ENCODE measurements around the gene MAP2K2. TPM values are rescaled to one million over a fixed set of nuclear protein-coding genes. Genes with fewer than 3 reads are reported as not detected.

Gene MAP2K2
- total RNA-seq, 1 donor from 2014 or later, result 123 TPM

- DNase-seq (ENCODE audit: low read depth), result no peak
- H3K4me3 ChIP-seq (ENCODE audit: low read depth, low read length), result no peak overlapping the region
- TF ChIP-seq, protein P1, sequence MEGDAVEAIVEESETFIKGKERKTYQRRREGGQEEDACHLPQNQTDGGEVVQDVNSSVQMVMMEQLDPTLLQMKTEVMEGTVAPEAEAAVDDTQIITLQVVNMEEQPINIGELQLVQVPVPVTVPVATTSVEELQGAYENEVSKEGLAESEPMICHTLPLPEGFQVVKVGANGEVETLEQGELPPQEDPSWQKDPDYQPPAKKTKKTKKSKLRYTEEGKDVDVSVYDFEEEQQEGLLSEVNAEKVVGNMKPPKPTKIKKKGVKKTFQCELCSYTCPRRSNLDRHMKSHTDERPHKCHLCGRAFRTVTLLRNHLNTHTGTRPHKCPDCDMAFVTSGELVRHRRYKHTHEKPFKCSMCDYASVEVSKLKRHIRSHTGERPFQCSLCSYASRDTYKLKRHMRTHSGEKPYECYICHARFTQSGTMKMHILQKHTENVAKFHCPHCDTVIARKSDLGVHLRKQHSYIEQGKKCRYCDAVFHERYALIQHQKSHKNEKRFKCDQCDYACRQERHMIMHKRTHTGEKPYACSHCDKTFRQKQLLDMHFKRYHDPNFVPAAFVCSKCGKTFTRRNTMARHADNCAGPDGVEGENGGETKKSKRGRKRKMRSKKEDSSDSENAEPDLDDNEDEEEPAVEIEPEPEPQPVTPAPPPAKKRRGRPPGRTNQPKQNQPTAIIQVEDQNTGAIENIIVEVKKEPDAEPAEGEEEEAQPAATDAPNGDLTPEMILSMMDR (conservative IDR thresholded peaks at IDR 0.05; ENCODE audit: low read depth, low read length), result no peak
These were observed 78.9 kb downstream of the MAP2K2 start for GRCh38 chr19:4044990-4045465.

DNA sequence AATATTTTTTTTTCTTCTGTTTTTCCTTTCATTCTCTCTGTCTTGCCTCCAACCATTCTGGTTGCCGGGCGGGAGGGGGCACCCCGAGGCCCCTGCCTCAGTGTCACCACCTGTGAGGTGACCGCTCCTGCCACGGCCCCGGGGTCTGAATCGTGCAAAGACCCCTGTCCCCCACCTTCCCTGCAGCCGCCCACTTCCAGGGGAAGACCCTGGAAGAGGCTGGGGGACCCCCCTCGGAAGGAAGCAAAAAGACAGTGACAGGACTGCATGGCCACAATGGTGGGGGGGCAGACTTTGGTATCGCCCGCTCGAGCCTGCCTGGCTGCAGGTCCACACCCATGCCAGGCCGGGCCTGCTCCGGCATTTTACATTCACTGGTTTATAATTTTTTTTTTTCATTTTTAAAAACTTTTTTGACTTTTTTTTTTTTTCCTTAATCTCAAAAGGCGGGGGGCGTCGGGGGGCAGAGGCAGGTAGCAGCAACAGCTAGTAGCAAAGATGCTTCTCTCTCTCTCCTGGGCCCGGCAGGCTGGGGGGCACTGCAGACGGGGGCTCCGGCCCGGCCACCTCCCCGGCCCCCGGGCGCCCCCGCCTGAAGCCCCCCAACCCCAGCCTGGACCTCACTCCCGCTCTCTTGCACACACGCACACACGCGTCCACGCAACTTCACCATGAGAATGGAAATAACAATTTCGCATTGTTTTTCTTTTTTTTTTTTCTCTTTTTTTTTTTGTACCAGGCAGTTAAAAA is 79.8 kb downstream of the MAP2K2 start:
- H3K4me3 ChIP-seq (ENCODE audit: low read depth, low read length), result no peak overlapping the region
- DNase-seq (ENCODE audit: low read depth), result no peak
- TF ChIP-seq, protein P1 (conservative IDR thresholded peaks at IDR 0.05; ENCODE audit: low read depth, low read length), result no peak

GRCh38 chr19:4043401-4043800 is 80.5 kb downstream of the MAP2K2 start:
- TF ChIP-seq, protein P1 (conservative IDR thresholded peaks at IDR 0.05; ENCODE audit: low read depth, low read length), result no peak
- no peak overlapping the region for H3K4me3 ChIP-seq (ENCODE audit: low read depth, low read length)
- DNase-seq (ENCODE audit: low read depth), result no peak

- no peak overlapping the region for H3K4me3 ChIP-seq (ENCODE audit: low read depth, low read length)
- DNase-seq (ENCODE audit: low read depth), result no peak
- TF ChIP-seq, protein P1 (conservative IDR thresholded peaks at IDR 0.05; ENCODE audit: low read depth, low read length), result no peak
These were observed 81.2 kb downstream of the MAP2K2 start for GRCh38 chr19:4042731-4043082.

- TF ChIP-seq, protein P1 (conservative IDR thresholded peaks at IDR 0.05; ENCODE audit: low read depth, low read length), result no peak
- no peak overlapping the region for H3K4me3 ChIP-seq (ENCODE audit: low read depth, low read length)
- no peak for DNase-seq (ENCODE audit: low read depth)
These were observed 81.7 kb downstream of the MAP2K2 start for GRCh38 chr19:4042064-4042730.

Other genes starting within 250 kb of the MAP2K2 start
- gene ATCAY, start 243.4 kb downstream of the MAP2K2 start, total RNA-seq, result not detected in 2 replicates
- not detected in 2 replicates for gene NMRK2, start 191.1 kb downstream of the MAP2K2 start, total RNA-seq
- 112 and 124 TPM in 2 replicates for gene DAPK3, start 153.0 kb downstream of the MAP2K2 start, total RNA-seq
- gene EEF2, start 138.7 kb downstream of the MAP2K2 start, total RNA-seq, result 1,327 and 1,998 TPM in 2 replicates
- 26.7 and 31.5 TPM in 2 replicates for gene PIAS4, start 116.4 kb downstream of the MAP2K2 start, total RNA-seq
- 22.1 and 28.1 TPM in 2 replicates for gene ZBTB7A, start 57.2 kb downstream of the MAP2K2 start, total RNA-seq
- not detected in 2 replicates for gene CREB3L3, start 29.5 kb upstream of the MAP2K2 start, total RNA-seq
- gene SIRT6, start 58.4 kb upstream of the MAP2K2 start, total RNA-seq, result 33.8 and 43.5 TPM in 2 replicates
- not detected in 2 replicates for gene ANKRD24, start 58.6 kb upstream of the MAP2K2 start, total RNA-seq
- 1.7 TPM in 1 of 2 replicates, not detected in the other for gene EBI3, start 105.4 kb upstream of the MAP2K2 start, total RNA-seq
- gene YJU2, start 123.0 kb upstream of the MAP2K2 start, total RNA-seq, result 34.3 and 39.1 TPM in 2 replicates
- gene SHD, start 155.1 kb upstream of the MAP2K2 start, total RNA-seq, result not detected in 2 replicates
- gene TMIGD2, start 178.3 kb upstream of the MAP2K2 start, total RNA-seq, result not detected in 2 replicates
- gene FSD1, start 180.5 kb upstream of the MAP2K2 start, total RNA-seq, result 17.5 and 22.9 TPM in 2 replicates
- 49.2 and 70.8 TPM in 2 replicates for gene STAP2, start 214.7 kb upstream of the MAP2K2 start, total RNA-seq
- gene MPND, start 219.4 kb upstream of the MAP2K2 start, total RNA-seq, result 3.9 and 6.3 TPM in 2 replicates

All from epithelial cell of proximal tubule (primary cell).